Neural cell (in vitro differentiated cells): ENCODE data around the gene SMARCC1. TPM values are rescaled to one million over a fixed set of nuclear protein-coding genes. Genes with fewer than 3 reads are reported as not detected.

ENCODE experiments used
- H2AFZ ChIP-seq: fragments of 200-600, 300-800 bp; sonication (generic), shearing (Covaris generic); 2 replicates; pipeline ENCODE4 v1.6.0; 2014; ENCODE audit warnings: low read depth, mild to moderate bottlenecking, antibody characterized with exemption, low read length, moderate library complexity
- H3F3A ChIP-seq: fragments of 200-600 bp; shearing (Covaris generic); 2 replicates; pipeline ENCODE4 v1.6.1; 2016; ENCODE audit warnings: mild to moderate bottlenecking, moderate library complexity, mixed read lengths, antibody characterized with exemption, low read length; ENCODE audit not compliant: insufficient read depth, poor library complexity, severe bottlenecking
- H3K27ac ChIP-seq: fragments of 200-600, 300-800 bp; sonication (generic), shearing (Covaris generic); 2 replicates; pipeline ENCODE4 v1.5.1; 2014; ENCODE audit warnings: mild to moderate bottlenecking, low read length, moderate library complexity
- H3K27me3 ChIP-seq: fragments of 300-800, 200-600 bp; sonication (generic), shearing (Covaris generic); 2 replicates; pipeline ENCODE4 v1.6.0; 2014; ENCODE audit warnings: mild to moderate bottlenecking, low read depth, low read length, moderate library complexity; ENCODE audit not compliant: insufficient read depth
- H3K36me3 ChIP-seq: fragments of 300-800, 200-600 bp; sonication (generic), shearing (Covaris generic); 2 replicates; pipeline ENCODE4 v1.5.1; 2014; ENCODE audit warnings: mild to moderate bottlenecking, antibody characterized with exemption, low read length, moderate library complexity; ENCODE audit not compliant: insufficient read depth
- H3K4me2 ChIP-seq: fragments of 300-800, 200-600 bp; sonication (generic), shearing (Covaris generic); 2 replicates; pipeline ENCODE4 v1.6.0; 2014; ENCODE audit warnings: mild to moderate bottlenecking, low read length
- H3K4me3 ChIP-seq: fragments of 300-800, 200-600 bp; sonication (generic), shearing (Covaris generic); 2 replicates; pipeline ENCODE4 v1.5.1; 2014; ENCODE audit warnings: mild to moderate bottlenecking, low read length, moderate library complexity
- H3K79me2 ChIP-seq: fragments of 200-600 bp; shearing (Covaris generic); replicated peaks from 2 replicates; pipeline ENCODE4 v1.6.0; 2014; ENCODE audit warnings: mild to moderate bottlenecking, low read length, moderate library complexity; ENCODE audit not compliant: insufficient read depth
- H3K9ac ChIP-seq: fragments of 300-800, 200-600 bp; sonication (generic), shearing (Covaris generic); 2 replicates; pipeline ENCODE4 v1.6.1; 2016; ENCODE audit warnings: mild to moderate bottlenecking, low read length, mixed read lengths
- H3K9me2 ChIP-seq: fragments of 200-600 bp; shearing (Covaris generic); 2 replicates; pipeline ENCODE4 v1.6.1; 2016; ENCODE audit warnings: mild to moderate bottlenecking, low read length, mixed read lengths; ENCODE audit not compliant: insufficient read depth
- H3K9me3 ChIP-seq: fragments of 200-600, 300-800 bp; sonication (generic), shearing (Covaris generic); 2 replicates; pipeline ENCODE4 v1.6.1; 2016; ENCODE audit warnings: mild to moderate bottlenecking, mixed run types, low read length, moderate library complexity, mixed read lengths
- H4K20me1 ChIP-seq: fragments of 200-600 bp; shearing (Covaris generic); 2 replicates; pipeline ENCODE4 v1.6.1; 2016; ENCODE audit warnings: mild to moderate bottlenecking, mixed run types; ENCODE audit not compliant: insufficient read depth
- CTCF ChIP-seq: fragments of 450-650 bp; IDR thresholded peaks from 2 replicates; pipeline ENCODE4 v1.5.1; 2014; ENCODE audit warnings: antibody characterized with exemption, mild to moderate bottlenecking, moderate library complexity; ENCODE audit not compliant: poor library complexity, severe bottlenecking
- EP300 ChIP-seq: fragments of 450-650 bp; conservative IDR thresholded peaks from 2 replicates; pipeline ENCODE4 v1.6.1; 2014; ENCODE audit warnings: antibody characterized with exemption, mild to moderate bottlenecking, moderate library complexity; ENCODE audit not compliant: poor library complexity, severe bottlenecking
- EZH2 ChIP-seq: fragments of 200-600, 300-800 bp; shearing (Covaris generic), sonication (generic); IDR thresholded peaks from 2 replicates; pipeline ENCODE4 v1.6.1; 2014; ENCODE audit warnings: antibody characterized with exemption, low read length, borderline replicate concordance, mild to moderate bottlenecking; ENCODE audit not compliant: insufficient read depth, poor library complexity, severe bottlenecking
- MXI1 ChIP-seq: fragments of 450-650 bp; conservative IDR thresholded peaks from 2 replicates; pipeline ENCODE4 v1.6.1; 2014; ENCODE audit warnings: antibody characterized with exemption, mild to moderate bottlenecking; ENCODE audit not compliant: poor library complexity, severe bottlenecking
- POLR2AphosphoS5 ChIP-seq: IDR thresholded peaks from 2 replicates; pipeline ENCODE4 v1.6.1; 2012
- RAD21 ChIP-seq: fragments of 450-650 bp; conservative IDR thresholded peaks from 2 replicates; pipeline ENCODE4 v1.6.1; 2014; ENCODE audit warnings: antibody characterized with exemption, mild to moderate bottlenecking, moderate library complexity
- REST ChIP-seq: IDR thresholded peaks from 2 replicates; pipeline ENCODE4 v1.6.1; 2012; ENCODE audit warnings: borderline replicate concordance
- SMC3 ChIP-seq: fragments of 450-650 bp; conservative IDR thresholded peaks from 2 replicates; pipeline ENCODE4 v1.6.1; 2014; ENCODE audit warnings: antibody characterized with exemption, mild to moderate bottlenecking, moderate library complexity; ENCODE audit not compliant: poor library complexity
- TAF1 ChIP-seq: IDR thresholded peaks from 2 replicates; pipeline ENCODE4 v1.6.1; 2012; ENCODE audit warnings: low read depth
- polyA plus RNA-seq: library from polyadenylated mRNA; depleted of rRNA; stranded (reverse); fragments of >200 nt; gene quantifications from 2 replicates; pipeline ENCODE4 v1.2.3, GENCODE V29; 2014

The SMARCC1 gene
- polyA plus RNA-seq, 1 donor from 2014 or later, result 29.4 TPM

GRCh38 chr3:47614788-47615187, 166.9 kb downstream of the SMARCC1 start:
- H2AFZ ChIP-seq, result no peak overlapping the region
- peaks cover 16% of the 10 kb centered on the region for H3K36me3 ChIP-seq
- no peak overlapping the region for H3K4me3 ChIP-seq
- no peaks in the 10 kb centered on the region for H3K79me2 ChIP-seq
- H4K20me1 ChIP-seq, result no peaks in the 10 kb centered on the region
- no peaks in the 10 kb centered on the region for H3F3A ChIP-seq
- no peaks in the 10 kb centered on the region for H3K9me2 ChIP-seq
- H3K4me2 ChIP-seq, result no peak overlapping the region
- H3K9ac ChIP-seq, result no peak overlapping the region
- H3K27ac ChIP-seq, result no peak overlapping the region
- no peaks in the 10 kb centered on the region for H3K27me3 ChIP-seq
- no peaks in the 10 kb centered on the region for H3K9me3 ChIP-seq
- TF ChIP-seq CTCF, result no peak
- no peak for TF ChIP-seq MXI1
- no peak for TF ChIP-seq RAD21
- no peak for TF ChIP-seq SMC3
- TF ChIP-seq POLR2AphosphoS5, result no peak
- TF ChIP-seq TAF1, result no peak
- TF ChIP-seq EP300, result no peak
- no peak for TF ChIP-seq REST
- no peak for TF ChIP-seq EZH2

- no peak overlapping the region for H3K27ac ChIP-seq
- no peaks in the 10 kb centered on the region for H3F3A ChIP-seq
- no peaks in the 10 kb centered on the region for H3K9me3 ChIP-seq
- H2AFZ ChIP-seq, result no peak overlapping the region
- no peak overlapping the region for H3K4me2 ChIP-seq
- no peaks in the 10 kb centered on the region for H3K9me2 ChIP-seq
- peaks cover 11% of the 10 kb centered on the region for H3K36me3 ChIP-seq
- no peaks in the 10 kb centered on the region for H3K79me2 ChIP-seq
- H3K9ac ChIP-seq, result no peak overlapping the region
- no peaks in the 10 kb centered on the region for H3K27me3 ChIP-seq
- H3K4me3 ChIP-seq, result no peak overlapping the region
- no peak for TF ChIP-seq RAD21
- no peak for TF ChIP-seq EP300
- no peak for TF ChIP-seq REST
- TF ChIP-seq MXI1, result no peak
- no peak for TF ChIP-seq EZH2
- TF ChIP-seq SMC3, result no peak
- TF ChIP-seq POLR2AphosphoS5, result no peak
- TF ChIP-seq TAF1, result no peak
- no peak for TF ChIP-seq CTCF
- no peaks in the 10 kb centered on the region for H4K20me1 ChIP-seq
Observed at GRCh38 chr3:47613722-47614121, 168.0 kb downstream of the SMARCC1 start.
